ENCODE data around the gene UNKL.
A peak's percentile ranks its signal among the peaks of the same experiment; 100 is the strongest.

The UNKL gene

DNA sequence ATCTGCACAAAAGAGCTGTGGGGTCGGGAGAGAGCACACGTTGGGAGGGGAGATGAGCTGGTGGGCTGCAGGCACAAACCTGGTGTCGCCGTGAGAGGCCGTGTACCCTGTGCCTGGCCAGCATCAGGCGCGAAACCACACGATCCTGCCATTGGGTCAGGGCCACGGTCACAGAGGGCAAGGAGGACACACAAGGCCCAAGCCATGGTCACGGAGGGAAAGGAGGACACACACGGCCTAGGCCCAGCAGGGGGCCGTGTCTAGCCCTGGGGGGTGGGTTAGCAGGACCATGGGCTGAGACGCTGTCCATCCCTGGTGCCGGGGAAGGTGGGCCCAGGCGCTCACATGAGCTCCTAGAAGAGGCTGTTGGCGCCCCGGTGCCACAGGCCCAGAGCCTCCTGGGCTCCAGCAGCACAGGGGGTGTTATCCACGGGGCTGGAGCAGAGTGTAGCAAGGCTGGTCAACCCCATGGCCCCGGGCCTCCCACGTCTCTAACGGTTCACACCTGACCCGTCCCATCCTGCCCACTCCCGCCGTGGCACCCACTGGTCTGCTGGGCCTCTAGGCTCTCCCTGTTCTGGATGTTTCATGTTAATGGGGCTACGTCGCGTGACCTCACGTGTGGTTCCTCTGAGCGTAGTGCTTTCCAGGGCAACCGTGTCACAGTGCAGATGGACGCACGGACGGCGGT is 37.3 kb upstream of the UNKL start:
- H3K36me3 ChIP-seq (ENCODE audit: insufficient read depth, low read length) = peaks cover 30% of the 10 kb centered on the region

DNA sequence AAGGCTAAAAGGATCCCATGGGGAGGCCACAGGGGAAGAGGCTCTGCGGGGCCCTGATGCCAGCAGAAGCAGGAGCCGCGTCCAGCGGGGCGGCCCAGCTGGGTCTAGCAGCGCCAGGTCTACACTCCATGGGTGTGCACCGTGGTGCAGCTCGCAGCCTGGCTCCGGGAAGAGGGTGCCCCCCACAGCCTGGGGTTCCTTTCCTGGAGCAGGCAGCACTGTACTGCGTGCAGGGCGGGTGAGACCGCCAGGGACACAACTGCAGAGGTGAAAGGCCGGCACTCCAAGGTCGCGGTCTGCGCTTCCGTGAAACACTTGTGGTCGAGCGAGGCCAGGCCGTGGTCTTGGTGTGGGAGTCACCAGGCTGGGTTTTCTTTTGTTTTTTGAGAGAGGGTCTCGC is 36.3 kb upstream of the UNKL start:
- H3K27me3 ChIP-seq (ENCODE audit: insufficient read depth, low read length) = no peaks in the 10 kb centered on the region
- H4K20me1 ChIP-seq (ENCODE audit: insufficient read depth, low read length) = no peaks in the 10 kb centered on the region
- no peak overlapping the region for H3K4me3 ChIP-seq (ENCODE audit: low read depth, low read length, poor library complexity, severe bottlenecking)
- no peak overlapping the region for H2AFZ ChIP-seq (ENCODE audit: low read length)
- H3K36me3 ChIP-seq (ENCODE audit: insufficient read depth, low read length) = peaks cover 37% of the 10 kb centered on the region
- H3K4me2 ChIP-seq (ENCODE audit: low read length) = no peak overlapping the region
- no peaks in the 10 kb centered on the region for H3K79me2 ChIP-seq (ENCODE audit: insufficient read depth, low read length)
- TF ChIP-seq, protein P1, sequence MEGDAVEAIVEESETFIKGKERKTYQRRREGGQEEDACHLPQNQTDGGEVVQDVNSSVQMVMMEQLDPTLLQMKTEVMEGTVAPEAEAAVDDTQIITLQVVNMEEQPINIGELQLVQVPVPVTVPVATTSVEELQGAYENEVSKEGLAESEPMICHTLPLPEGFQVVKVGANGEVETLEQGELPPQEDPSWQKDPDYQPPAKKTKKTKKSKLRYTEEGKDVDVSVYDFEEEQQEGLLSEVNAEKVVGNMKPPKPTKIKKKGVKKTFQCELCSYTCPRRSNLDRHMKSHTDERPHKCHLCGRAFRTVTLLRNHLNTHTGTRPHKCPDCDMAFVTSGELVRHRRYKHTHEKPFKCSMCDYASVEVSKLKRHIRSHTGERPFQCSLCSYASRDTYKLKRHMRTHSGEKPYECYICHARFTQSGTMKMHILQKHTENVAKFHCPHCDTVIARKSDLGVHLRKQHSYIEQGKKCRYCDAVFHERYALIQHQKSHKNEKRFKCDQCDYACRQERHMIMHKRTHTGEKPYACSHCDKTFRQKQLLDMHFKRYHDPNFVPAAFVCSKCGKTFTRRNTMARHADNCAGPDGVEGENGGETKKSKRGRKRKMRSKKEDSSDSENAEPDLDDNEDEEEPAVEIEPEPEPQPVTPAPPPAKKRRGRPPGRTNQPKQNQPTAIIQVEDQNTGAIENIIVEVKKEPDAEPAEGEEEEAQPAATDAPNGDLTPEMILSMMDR (IDR thresholded peaks at IDR 0.05; ENCODE audit: low read length) = no peak
- TF ChIP-seq EZH2 (IDR thresholded peaks at IDR 0.05; ENCODE audit: borderline replicate concordance, low read length) = no peak
- no peak overlapping the region for H3K9ac ChIP-seq (ENCODE audit: low read length)
- H3K9me3 ChIP-seq (ENCODE audit: low read length) = no peaks in the 10 kb centered on the region
- no peak overlapping the region for H3K27ac ChIP-seq (ENCODE audit: low read depth, low read length, poor library complexity, severe bottlenecking)
- no peaks in the 10 kb centered on the region for H3K4me1 ChIP-seq (ENCODE audit: insufficient read depth, low read length, severe bottlenecking)
- no peaks in the 10 kb centered on the region for H3K9me2 ChIP-seq (ENCODE audit: low read depth, low read length)
- H3F3A ChIP-seq (ENCODE audit: insufficient read depth, low read length) = no peaks in the 10 kb centered on the region

More for the DNA sequence above, 37.3 kb upstream of the UNKL start:
- TF ChIP-seq, protein P1 (IDR thresholded peaks at IDR 0.05; ENCODE audit: low read length) = no peak
- no peak for TF ChIP-seq EZH2 (IDR thresholded peaks at IDR 0.05; ENCODE audit: borderline replicate concordance, low read length)
- Histone ChIP-seq H3K9ac (ENCODE audit: low read length) (no peak overlapping the region), H3K4me2 (ENCODE audit: low read length) (no peak overlapping the region), H3K27ac (ENCODE audit: low read depth, low read length, poor library complexity, severe bottlenecking) (no peak overlapping the region), H4K20me1 (ENCODE audit: insufficient read depth, low read length) (no peaks in the 10 kb centered on the region), H3K9me2 (ENCODE audit: low read depth, low read length) (no peaks in the 10 kb centered on the region), H3K79me2 (ENCODE audit: insufficient read depth, low read length) (no peaks in the 10 kb centered on the region), H2AFZ (ENCODE audit: low read length) (no peak overlapping the region), H3K4me1 (ENCODE audit: insufficient read depth, low read length, severe bottlenecking) (no peaks in the 10 kb centered on the region), H3K9me3 (ENCODE audit: low read length) (no peaks in the 10 kb centered on the region), H3K4me3 (ENCODE audit: low read depth, low read length, poor library complexity, severe bottlenecking) (no peak overlapping the region), H3K27me3 (ENCODE audit: insufficient read depth, low read length) (no peaks in the 10 kb centered on the region), H3F3A (ENCODE audit: insufficient read depth, low read length) (no peaks in the 10 kb centered on the region)

DNA sequence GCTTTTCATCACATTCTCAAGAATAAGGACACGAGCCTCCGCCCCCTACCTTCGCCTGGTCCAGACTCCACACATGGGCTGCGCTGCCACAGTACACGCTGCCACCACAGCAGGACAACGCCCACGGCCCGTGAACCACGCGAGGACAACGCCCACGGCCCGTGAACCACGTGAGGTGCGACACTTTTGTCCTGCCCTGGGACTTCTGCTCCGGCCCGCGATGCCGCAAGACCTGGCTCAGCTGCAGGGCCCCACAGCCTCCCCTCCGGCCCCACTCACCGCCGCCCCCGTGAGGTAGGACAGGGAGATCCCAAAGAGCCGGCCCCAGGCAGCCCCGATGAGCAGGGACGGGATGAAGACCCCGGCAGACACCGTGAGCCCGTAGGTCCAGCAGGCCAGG is 35.7 kb upstream of the UNKL start:
- H3K27ac ChIP-seq (ENCODE audit: low read depth, low read length, poor library complexity, severe bottlenecking) = no peak overlapping the region
- no peak overlapping the region for H3K9ac ChIP-seq (ENCODE audit: low read length)
- no peaks in the 10 kb centered on the region for H3K79me2 ChIP-seq (ENCODE audit: insufficient read depth, low read length)
- no peaks in the 10 kb centered on the region for H4K20me1 ChIP-seq (ENCODE audit: insufficient read depth, low read length)
- no peak for TF ChIP-seq EZH2 (IDR thresholded peaks at IDR 0.05; ENCODE audit: borderline replicate concordance, low read length)
- TF ChIP-seq, protein P1 (IDR thresholded peaks at IDR 0.05; ENCODE audit: low read length) = peak; percentile 21; the same call in 1 of the 2 replicates
- no peak overlapping the region for H3K4me2 ChIP-seq (ENCODE audit: low read length)
- no peaks in the 10 kb centered on the region for H3K9me3 ChIP-seq (ENCODE audit: low read length)
- H3K4me1 ChIP-seq (ENCODE audit: insufficient read depth, low read length, severe bottlenecking) = peaks cover 3% of the 10 kb centered on the region
- H2AFZ ChIP-seq (ENCODE audit: low read length) = no peak overlapping the region
- H3F3A ChIP-seq (ENCODE audit: insufficient read depth, low read length) = no peaks in the 10 kb centered on the region
- H3K36me3 ChIP-seq (ENCODE audit: insufficient read depth, low read length) = peaks cover 35% of the 10 kb centered on the region
- peaks cover 4% of the 10 kb centered on the region; the same call in 1 of the 2 replicates for H3K27me3 ChIP-seq (ENCODE audit: insufficient read depth, low read length)
- H3K4me3 ChIP-seq (ENCODE audit: low read depth, low read length, poor library complexity, severe bottlenecking) = no peak overlapping the region
- H3K9me2 ChIP-seq (ENCODE audit: low read depth, low read length) = no peaks in the 10 kb centered on the region

Measured in OCI-LY1 (cell line).